Measurements from ENCODE around the gene MCF2L2. TPM values are rescaled to one million over a fixed set of nuclear protein-coding genes. Genes with fewer than 3 reads are reported as not detected.

The MCF2L2 gene
- total and polyA plus RNA-seq, 9 of the 15 experiments (the other 6 are each of a cell fraction or from before 2014, with no cell fraction given): 0.56 to 4.2 (median 3.0) TPM

DNA sequence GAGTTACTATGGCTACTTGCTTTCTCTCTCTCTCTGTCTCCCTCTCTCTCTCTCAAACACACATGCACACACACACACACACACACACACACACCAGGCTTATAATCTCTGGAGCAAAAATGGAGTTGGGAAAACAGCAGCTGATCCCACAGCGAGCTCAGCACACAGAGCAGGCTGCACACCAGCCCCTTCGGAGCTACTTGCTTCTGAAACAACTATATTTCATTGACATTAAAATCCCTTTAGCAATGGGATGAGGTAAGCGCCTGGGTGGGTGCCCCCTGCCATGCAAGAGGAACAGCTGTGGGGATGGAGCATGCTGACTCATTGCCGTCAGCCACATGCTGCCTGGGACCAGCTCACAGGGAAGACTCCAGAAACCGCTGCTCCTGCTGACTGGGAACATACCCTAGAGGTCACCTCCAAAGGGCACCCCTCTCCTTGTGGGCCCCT, 129.7 kb downstream of the MCF2L2 start (continued):
- TF ChIP-seq, protein P1, sequence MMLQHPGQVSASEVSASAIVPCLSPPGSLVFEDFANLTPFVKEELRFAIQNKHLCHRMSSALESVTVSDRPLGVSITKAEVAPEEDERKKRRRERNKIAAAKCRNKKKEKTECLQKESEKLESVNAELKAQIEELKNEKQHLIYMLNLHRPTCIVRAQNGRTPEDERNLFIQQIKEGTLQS (IDR thresholded peaks at IDR 0.05): peak; percentile 89
- TF ChIP-seq, protein P1 (CRISPR knock-in tag; conservative IDR thresholded peaks at IDR 0.05): no peak
- TF ChIP-seq POLR2B (IDR thresholded peaks at IDR 0.05; ENCODE audit: low read depth, partially characterized antibody) (no peak), ZC3H8 (IDR thresholded peaks at IDR 0.05) (no peak), DACH1 (IDR thresholded peaks at IDR 0.05; ENCODE audit: partially characterized antibody) (peak; percentile 66), MAFK (IDR thresholded peaks at IDR 0.05; ENCODE audit: low read length) (peak; percentile 68), NEUROD1 (IDR thresholded peaks at IDR 0.05; ENCODE audit: borderline replicate concordance, low read depth, low read length, partially characterized antibody) (peak; percentile 13), MED1 (CRISPR knock-in tag; IDR thresholded peaks at IDR 0.05; ENCODE audit: borderline replicate concordance) (no peak), EHMT2 (IDR thresholded peaks at IDR 0.05) (no peak), ZNF436 (CRISPR knock-in tag; IDR thresholded peaks at IDR 0.05) (no peak), RFX1 (IDR thresholded peaks at IDR 0.05) (peak; percentile 45; the same call in 1 of the 2 replicates), TARDBP (IDR thresholded peaks at IDR 0.05) (no peak), ILK (tag; IDR thresholded peaks at IDR 0.05; ENCODE audit: borderline replicate concordance, low read depth) (no peak)
- TF ChIP-seq, protein P2, sequence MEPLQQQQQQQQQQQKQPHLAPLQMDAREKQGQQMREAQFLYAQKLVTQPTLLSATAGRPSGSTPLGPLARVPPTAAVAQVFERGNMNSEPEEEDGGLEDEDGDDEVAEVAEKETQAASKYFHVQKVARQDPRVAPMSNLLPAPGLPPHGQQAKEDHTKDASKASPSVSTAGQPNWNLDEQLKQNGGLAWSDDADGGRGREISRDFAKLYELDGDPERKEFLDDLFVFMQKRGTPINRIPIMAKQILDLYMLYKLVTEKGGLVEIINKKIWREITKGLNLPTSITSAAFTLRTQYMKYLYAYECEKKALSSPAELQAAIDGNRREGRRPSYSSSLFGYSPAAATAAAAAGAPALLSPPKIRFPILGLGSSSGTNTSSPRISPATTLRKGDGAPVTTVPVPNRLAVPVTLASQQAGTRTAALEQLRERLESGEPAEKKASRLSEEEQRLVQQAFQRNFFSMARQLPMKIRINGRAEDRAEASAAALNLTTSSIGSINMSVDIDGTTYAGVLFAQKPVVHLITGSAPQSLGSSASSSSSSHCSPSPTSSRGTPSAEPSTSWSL (CRISPR knock-in tag; IDR thresholded peaks at IDR 0.05; ENCODE audit: borderline replicate concordance): no peak
- TF ChIP-seq, protein P3, sequence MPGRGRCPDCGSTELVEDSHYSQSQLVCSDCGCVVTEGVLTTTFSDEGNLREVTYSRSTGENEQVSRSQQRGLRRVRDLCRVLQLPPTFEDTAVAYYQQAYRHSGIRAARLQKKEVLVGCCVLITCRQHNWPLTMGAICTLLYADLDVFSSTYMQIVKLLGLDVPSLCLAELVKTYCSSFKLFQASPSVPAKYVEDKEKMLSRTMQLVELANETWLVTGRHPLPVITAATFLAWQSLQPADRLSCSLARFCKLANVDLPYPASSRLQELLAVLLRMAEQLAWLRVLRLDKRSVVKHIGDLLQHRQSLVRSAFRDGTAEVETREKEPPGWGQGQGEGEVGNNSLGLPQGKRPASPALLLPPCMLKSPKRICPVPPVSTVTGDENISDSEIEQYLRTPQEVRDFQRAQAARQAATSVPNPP (IDR thresholded peaks at IDR 0.05; ENCODE audit: borderline replicate concordance, insufficient read depth, insufficient read length): no peak
- TF ChIP-seq, protein P4, sequence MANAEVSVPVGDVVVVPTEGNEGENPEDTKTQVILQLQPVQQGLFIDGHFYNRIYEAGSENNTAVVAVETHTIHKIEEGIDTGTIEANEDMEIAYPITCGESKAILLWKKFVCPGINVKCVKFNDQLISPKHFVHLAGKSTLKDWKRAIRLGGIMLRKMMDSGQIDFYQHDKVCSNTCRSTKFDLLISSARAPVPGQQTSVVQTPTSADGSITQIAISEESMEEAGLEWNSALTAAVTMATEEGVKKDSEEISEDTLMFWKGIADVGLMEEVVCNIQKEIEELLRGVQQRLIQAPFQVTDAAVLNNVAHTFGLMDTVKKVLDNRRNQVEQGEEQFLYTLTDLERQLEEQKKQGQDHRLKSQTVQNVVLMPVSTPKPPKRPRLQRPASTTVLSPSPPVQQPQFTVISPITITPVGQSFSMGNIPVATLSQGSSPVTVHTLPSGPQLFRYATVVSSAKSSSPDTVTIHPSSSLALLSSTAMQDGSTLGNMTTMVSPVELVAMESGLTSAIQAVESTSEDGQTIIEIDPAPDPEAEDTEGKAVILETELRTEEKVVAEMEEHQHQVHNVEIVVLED (CRISPR knock-in tag; IDR thresholded peaks at IDR 0.05): no peak
- TF ChIP-seq, protein P5, sequence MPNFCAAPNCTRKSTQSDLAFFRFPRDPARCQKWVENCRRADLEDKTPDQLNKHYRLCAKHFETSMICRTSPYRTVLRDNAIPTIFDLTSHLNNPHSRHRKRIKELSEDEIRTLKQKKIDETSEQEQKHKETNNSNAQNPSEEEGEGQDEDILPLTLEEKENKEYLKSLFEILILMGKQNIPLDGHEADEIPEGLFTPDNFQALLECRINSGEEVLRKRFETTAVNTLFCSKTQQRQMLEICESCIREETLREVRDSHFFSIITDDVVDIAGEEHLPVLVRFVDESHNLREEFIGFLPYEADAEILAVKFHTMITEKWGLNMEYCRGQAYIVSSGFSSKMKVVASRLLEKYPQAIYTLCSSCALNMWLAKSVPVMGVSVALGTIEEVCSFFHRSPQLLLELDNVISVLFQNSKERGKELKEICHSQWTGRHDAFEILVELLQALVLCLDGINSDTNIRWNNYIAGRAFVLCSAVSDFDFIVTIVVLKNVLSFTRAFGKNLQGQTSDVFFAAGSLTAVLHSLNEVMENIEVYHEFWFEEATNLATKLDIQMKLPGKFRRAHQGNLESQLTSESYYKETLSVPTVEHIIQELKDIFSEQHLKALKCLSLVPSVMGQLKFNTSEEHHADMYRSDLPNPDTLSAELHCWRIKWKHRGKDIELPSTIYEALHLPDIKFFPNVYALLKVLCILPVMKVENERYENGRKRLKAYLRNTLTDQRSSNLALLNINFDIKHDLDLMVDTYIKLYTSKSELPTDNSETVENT (CRISPR knock-in tag; IDR thresholded peaks at IDR 0.05): 0 out of 2 replicates have a peak, but pooled peaks have one; percentile 16
- TF ChIP-seq, protein P6, sequence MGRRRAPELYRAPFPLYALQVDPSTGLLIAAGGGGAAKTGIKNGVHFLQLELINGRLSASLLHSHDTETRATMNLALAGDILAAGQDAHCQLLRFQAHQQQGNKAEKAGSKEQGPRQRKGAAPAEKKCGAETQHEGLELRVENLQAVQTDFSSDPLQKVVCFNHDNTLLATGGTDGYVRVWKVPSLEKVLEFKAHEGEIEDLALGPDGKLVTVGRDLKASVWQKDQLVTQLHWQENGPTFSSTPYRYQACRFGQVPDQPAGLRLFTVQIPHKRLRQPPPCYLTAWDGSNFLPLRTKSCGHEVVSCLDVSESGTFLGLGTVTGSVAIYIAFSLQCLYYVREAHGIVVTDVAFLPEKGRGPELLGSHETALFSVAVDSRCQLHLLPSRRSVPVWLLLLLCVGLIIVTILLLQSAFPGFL (CRISPR knock-in tag; IDR thresholded peaks at IDR 0.05): no peak
- TF ChIP-seq, protein P7, sequence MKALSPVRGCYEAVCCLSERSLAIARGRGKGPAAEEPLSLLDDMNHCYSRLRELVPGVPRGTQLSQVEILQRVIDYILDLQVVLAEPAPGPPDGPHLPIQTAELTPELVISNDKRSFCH (CRISPR knock-in tag; IDR thresholded peaks at IDR 0.05): no peak
- TF ChIP-seq, protein P7 (tag; IDR thresholded peaks at IDR 0.05): no peak
